Caco-2 (cell line): Measurements from ENCODE around the gene TGM3. TPM values are rescaled to one million over a fixed set of nuclear protein-coding genes. Genes with fewer than 3 reads are reported as not detected.

Experiments
- BruUV-seq: library from RNA; stranded (reverse); fragments of 400-500 nt; replicated peaks from 2 replicates; lab custom pipeline; 2021; lab: Mats Ljungman, UMichigan
- CTCF ChIA-PET: fragments of 300-600 bp; sonication (Branson Sonifier 250); formaldehyde crosslinking; loops from one replicate; lab custom pipeline; 2022; ENCODE audit warnings: antibody characterized with exemption; lab: Charles Lee
- POLR2A ChIA-PET: fragments of 300-600 bp; sonication (Branson Sonifier 250); formaldehyde crosslinking; loops from one replicate; lab custom pipeline; 2022; ENCODE audit warnings: antibody characterized with exemption; lab: Charles Lee
- DNase-seq, 2 experiments: peaks; one replicate each; pipeline versions ENCODE4 v3.0.0 to v3.0.0-alpha.2; 2020 to 2022
- H3K27me3 ChIP-seq: replicated peaks from 2 replicates; pipeline ENCODE4 v1.6.0; 2011; ENCODE audit warnings: low read length; ENCODE audit not compliant: control insufficient read depth, insufficient read depth
- H3K36me3 ChIP-seq: 2 replicates; pipeline ENCODE4 v1.5.1; 2011; ENCODE audit warnings: low read length; ENCODE audit not compliant: control insufficient read depth, insufficient read depth
- H3K4me1 ChIP-seq: fragments of 250-450 bp; sonication (Bioruptor Pico); 2 replicates; pipeline ENCODE4 v1.5.1; 2020; ENCODE audit warnings: mild to moderate bottlenecking
- H3K4me3 ChIP-seq: 2 replicates; pipeline ENCODE4 v1.5.1; 2011; ENCODE audit warnings: low read depth, mild to moderate bottlenecking, control low read depth, low read length
- H3K9me3 ChIP-seq: fragments of 250-450 bp; sonication (Bioruptor Pico); 2 replicates; pipeline ENCODE4 v1.5.1; 2020; ENCODE audit warnings: mild to moderate bottlenecking, moderate library complexity
- H3K27ac Mint-ChIP-seq: one replicate; pipeline ENCODE4 v1.8.0; 2022; ENCODE audit warnings: mixed read lengths; ENCODE audit not compliant: unreplicated experiment
- H3K27me3 Mint-ChIP-seq: one replicate; pipeline ENCODE4 v1.8.0; 2022; ENCODE audit warnings: mixed read lengths; ENCODE audit not compliant: insufficient read depth, unreplicated experiment
- H3K36me3 Mint-ChIP-seq: one replicate; pipeline ENCODE4 v1.8.0; 2022; ENCODE audit warnings: mild to moderate bottlenecking, mixed read lengths; ENCODE audit not compliant: insufficient read depth, unreplicated experiment
- H3K4me1 Mint-ChIP-seq: one replicate; pipeline ENCODE4 v1.8.0; 2022; ENCODE audit warnings: low read depth, mixed read lengths; ENCODE audit not compliant: unreplicated experiment
- H3K4me3 Mint-ChIP-seq: one replicate; pipeline ENCODE4 v1.8.0; 2022; ENCODE audit warnings: mild to moderate bottlenecking, moderate library complexity, mixed read lengths; ENCODE audit not compliant: unreplicated experiment
- H3K9me3 Mint-ChIP-seq: one replicate; pipeline ENCODE4 v1.8.0; 2022; ENCODE audit warnings: mixed read lengths; ENCODE audit not compliant: unreplicated experiment
- CTCF ChIP-seq, 2 experiments: fragments of 200-600 bp in 1 of 2; IDR thresholded peaks; 1 replicate in 1 of 2; 2 replicates in 1 of 2; pipeline versions ENCODE4 v1.5.1 to v1.8.0; 2011 to 2022; ENCODE audit warnings: antibody characterized with exemption in 1 of 2, control low read depth in 1 of 2, inconsistent platforms in 1 of 2, low read depth in 1 of 2, low read length in 1 of 2, mild to moderate bottlenecking in 1 of 2, moderate library complexity in 1 of 2; ENCODE audit not compliant: insufficient read depth in 1 of 2, severe bottlenecking in 1 of 2, unreplicated experiment in 1 of 2
- intact Hi-C: fragments of 100-400 bp; cut with micrococcal nuclease; formaldehyde crosslinking; loops from one replicate; pipeline ENCODE4 v1.10.0; 2022; ENCODE audit not compliant: unreplicated experiment
- total RNA-seq: library from RNA; stranded (reverse); gene quantifications from 2 replicates; pipeline ENCODE4 v1.2.3, GENCODE V29; 2022

Gene TGM3
- total RNA-seq, 1 experiment from 2014 or later = 0.20 TPM

DNA sequence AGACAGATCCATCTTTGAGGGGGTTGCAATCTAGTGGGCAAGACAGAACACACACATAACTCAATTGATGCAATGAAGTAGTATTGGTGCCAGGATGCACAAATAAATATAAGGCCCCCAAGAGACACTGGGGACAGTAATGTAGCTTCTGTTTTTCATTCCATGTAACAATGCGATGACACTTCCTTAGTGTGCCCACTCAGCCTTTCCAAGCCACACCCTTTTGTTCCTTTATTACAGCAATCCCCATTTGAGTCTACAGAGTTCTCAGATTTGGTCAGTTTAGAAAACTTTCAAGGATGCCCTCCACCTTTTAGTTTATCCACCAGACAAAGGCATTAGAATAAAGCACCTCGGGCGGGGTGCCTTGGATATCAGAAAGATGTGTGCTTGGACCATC is 15.5 kb downstream of the TGM3 start:
- Histone ChIP-seq H3K27me3 (no peaks in the 10 kb centered on the region), H3K9me3 (no peaks in the 10 kb centered on the region), H3K4me1 (no peaks in the 10 kb centered on the region), H3K36me3 (no peaks in the 10 kb centered on the region), H3K4me3 (no peak overlapping the region)
- peaks cover 7% of the 10 kb centered on the region for H3K4me1 Mint-ChIP-seq
- TF ChIP-seq CTCF (IDR thresholded peaks at IDR 0.05; ENCODE audit: insufficient read depth in 1 of 2, low read depth in 1 of 2, low read length in 1 of 2, severe bottlenecking in 1 of 2, unreplicated experiment in 1 of 2) = no peak
- no peaks in the 10 kb centered on the region for H3K9me3 Mint-ChIP-seq
- no peaks in the 10 kb centered on the region for H3K27me3 Mint-ChIP-seq
- H3K4me3 Mint-ChIP-seq = no peak overlapping the region
- H3K27ac Mint-ChIP-seq = no peak overlapping the region
- ChIA-PET CTCF (no interaction called here), POLR2A (no interaction called here)
- intact Hi-C loops = no loop called here
- no TSS peak for BruUV-seq
- no peak for DNase-seq
- no peaks in the 10 kb centered on the region for H3K36me3 Mint-ChIP-seq

- no peaks in the 10 kb centered on the region for H3K27me3 Mint-ChIP-seq
- no TSS peak for BruUV-seq
- no peak for DNase-seq
- Histone ChIP-seq H3K4me1 (no peaks in the 10 kb centered on the region), H3K36me3 (no peaks in the 10 kb centered on the region), H3K4me3 (no peak overlapping the region), H3K9me3 (no peaks in the 10 kb centered on the region), H3K27me3 (no peaks in the 10 kb centered on the region)
- no peak overlapping the region for H3K4me3 Mint-ChIP-seq
- TF ChIP-seq CTCF (IDR thresholded peaks at IDR 0.05; ENCODE audit: insufficient read depth in 1 of 2, low read depth in 1 of 2, low read length in 1 of 2, severe bottlenecking in 1 of 2, unreplicated experiment in 1 of 2) = no peak
- CTCF ChIA-PET = no interaction called here
- POLR2A ChIA-PET = no interaction called here
- H3K36me3 Mint-ChIP-seq = no peaks in the 10 kb centered on the region
- H3K27ac Mint-ChIP-seq = no peak overlapping the region
- no peaks in the 10 kb centered on the region for H3K9me3 Mint-ChIP-seq
- H3K4me1 Mint-ChIP-seq = peaks cover 7% of the 10 kb centered on the region
- intact Hi-C loops = no loop called here
These were observed 17.1 kb downstream of the TGM3 start for GRCh38 chr20:2312876-2313275.

GRCh38 chr20:2313316-2313715 is 17.5 kb downstream of the TGM3 start:
- CTCF ChIA-PET = no interaction called here
- no peak for DNase-seq
- Mint-ChIP-seq H3K4me1 (peaks cover 7% of the 10 kb centered on the region), H3K4me3 (no peak overlapping the region), H3K9me3 (no peaks in the 10 kb centered on the region), H3K27me3 (no peaks in the 10 kb centered on the region), H3K27ac (no peak overlapping the region), H3K36me3 (no peaks in the 10 kb centered on the region)
- no peaks in the 10 kb centered on the region for H3K9me3 ChIP-seq
- no peaks in the 10 kb centered on the region for H3K27me3 ChIP-seq
- no peak for TF ChIP-seq CTCF (IDR thresholded peaks at IDR 0.05; ENCODE audit: insufficient read depth in 1 of 2, low read depth in 1 of 2, low read length in 1 of 2, severe bottlenecking in 1 of 2, unreplicated experiment in 1 of 2)
- H3K36me3 ChIP-seq = no peaks in the 10 kb centered on the region
- intact Hi-C loops = no loop called here
- no peak overlapping the region for H3K4me3 ChIP-seq
- BruUV-seq = no TSS peak
- no peaks in the 10 kb centered on the region for H3K4me1 ChIP-seq
- POLR2A ChIA-PET = no interaction called here
